DND-41 (cell line): ENCODE data around the gene SH3RF3.

ENCODE experiments used
- CTCF ChIP-seq: IDR thresholded peaks from 2 replicates; pipeline ENCODE4 v1.5.1; 2012; ENCODE audit warnings: borderline replicate concordance, low read length, moderate library complexity, mild to moderate bottlenecking; ENCODE audit not compliant: poor library complexity, severe bottlenecking; ENCODE audit errors: extremely low read depth
- EZH2 ChIP-seq: IDR thresholded peaks from 3 replicates; pipeline ENCODE4 v1.6.1; 2012; ENCODE audit warnings: borderline replicate concordance, low read depth, mild to moderate bottlenecking, moderate library complexity, low read length, inconsistent platforms; ENCODE audit not compliant: severe bottlenecking

DNA sequence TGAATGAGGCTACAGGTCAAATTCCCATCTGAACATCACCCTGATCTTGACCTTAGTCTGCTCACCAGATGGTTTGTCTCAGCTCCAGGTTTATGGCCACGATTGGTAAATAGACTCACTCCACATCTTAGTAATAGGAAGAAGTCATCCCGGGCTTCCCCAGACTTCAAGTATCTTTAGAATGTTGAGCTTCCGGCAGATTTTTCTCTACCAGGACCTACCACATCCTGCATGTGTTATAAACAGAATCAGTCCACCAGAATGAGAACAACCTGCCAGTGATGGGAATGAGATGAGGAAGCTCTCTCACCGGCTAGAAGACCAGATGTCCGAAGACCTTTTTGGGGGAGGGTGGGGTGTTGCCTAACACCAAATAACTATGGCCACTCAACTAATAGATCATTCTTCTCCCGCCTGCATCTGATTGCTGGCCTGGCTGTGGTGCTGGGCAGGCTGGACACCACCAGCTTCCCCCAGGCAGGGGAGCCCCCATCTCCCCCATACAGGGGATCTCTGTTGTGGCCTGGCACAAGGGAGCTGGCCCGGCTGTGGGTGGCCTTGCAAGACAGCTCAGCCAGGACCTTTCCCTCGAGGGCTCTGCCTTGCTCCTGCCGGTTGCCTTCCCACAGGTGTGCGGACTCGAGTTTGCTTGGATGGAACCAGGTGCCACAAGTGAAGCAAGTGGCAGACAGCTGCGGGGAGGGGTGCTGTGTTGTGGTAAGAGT, 88.5 kb downstream of the SH3RF3 start:
- TF ChIP-seq EZH2 (no peak), CTCF (no peak)
